ENCODE results near the gene LPCAT4. TPM values are rescaled to one million over a fixed set of nuclear protein-coding genes. Genes with fewer than 3 reads are reported as not detected.

LPCAT4 gene
- total RNA-seq, 2 experiments from 2014 or later = 44.3 to 74.5 TPM

DNA sequence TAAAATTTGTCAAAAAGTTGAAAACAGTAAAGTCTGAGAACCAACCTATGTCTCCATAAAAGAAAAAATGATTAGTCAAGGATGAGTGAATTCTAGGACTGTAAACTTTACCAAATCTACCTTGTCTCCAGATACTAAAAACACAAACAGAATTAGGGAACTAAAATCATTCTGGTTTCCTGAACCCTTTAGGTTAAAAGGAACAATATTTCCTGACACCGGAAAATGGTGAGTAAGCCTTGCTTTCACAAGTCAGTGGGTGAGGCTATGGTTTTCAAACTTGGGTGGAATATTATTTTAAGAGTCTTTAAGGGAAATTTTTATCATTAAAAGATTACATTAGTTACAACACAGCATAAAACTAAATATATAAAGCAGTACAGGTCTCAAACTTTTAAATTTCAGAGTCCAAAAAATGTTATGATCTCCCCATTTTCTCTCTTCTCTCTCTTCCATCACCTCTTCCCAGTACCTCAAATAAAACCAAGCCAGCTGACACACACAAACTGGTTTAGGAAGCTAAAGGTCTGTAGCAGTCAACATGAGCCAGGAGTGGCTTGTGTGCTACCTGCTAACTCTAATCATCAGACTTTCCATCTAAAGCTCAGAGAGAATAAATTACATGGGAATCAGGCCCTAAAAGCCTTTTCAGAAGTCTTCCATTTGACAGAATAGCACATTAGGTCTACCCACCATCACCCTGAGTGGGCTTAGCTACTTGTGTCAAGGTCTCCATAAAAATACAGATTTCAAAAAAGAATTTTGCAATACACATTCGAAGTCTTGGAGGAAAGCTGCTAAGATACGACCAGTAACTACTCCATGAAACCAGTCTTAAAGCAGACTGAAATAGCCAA is 31.6 kb downstream of the LPCAT4 start:
- H3K9me2 ChIP-seq (ENCODE audit: insufficient read depth, low read length) = no peaks in the 10 kb centered on the region
- H3K4me1 ChIP-seq (ENCODE audit: insufficient read depth, low read length, poor library complexity, severe bottlenecking) = peaks cover 41% of the 10 kb centered on the region
- CTCF ChIA-PET (ENCODE audit: unreplicated experiment) = no interaction called here
- no peak overlapping the region for H3K27ac ChIP-seq (ENCODE audit: low read depth, low read length, poor library complexity, severe bottlenecking)
- H4K20me1 ChIP-seq (ENCODE audit: insufficient read depth, low read length) = no peaks in the 10 kb centered on the region
- peak overlapping the region; percentile 57; the same call in 1 of the 2 replicates for H2AFZ ChIP-seq (ENCODE audit: low read length)
- H3K36me3 ChIP-seq (ENCODE audit: insufficient read depth, low read length) = peaks cover 17% of the 10 kb centered on the region
- H3K9me3 ChIP-seq (ENCODE audit: low read length) = no peaks in the 10 kb centered on the region
- H3K4me3 ChIP-seq (ENCODE audit: low read depth, low read length, poor library complexity, severe bottlenecking) = peak overlapping the region; percentile 90
- TF ChIP-seq, protein P1, sequence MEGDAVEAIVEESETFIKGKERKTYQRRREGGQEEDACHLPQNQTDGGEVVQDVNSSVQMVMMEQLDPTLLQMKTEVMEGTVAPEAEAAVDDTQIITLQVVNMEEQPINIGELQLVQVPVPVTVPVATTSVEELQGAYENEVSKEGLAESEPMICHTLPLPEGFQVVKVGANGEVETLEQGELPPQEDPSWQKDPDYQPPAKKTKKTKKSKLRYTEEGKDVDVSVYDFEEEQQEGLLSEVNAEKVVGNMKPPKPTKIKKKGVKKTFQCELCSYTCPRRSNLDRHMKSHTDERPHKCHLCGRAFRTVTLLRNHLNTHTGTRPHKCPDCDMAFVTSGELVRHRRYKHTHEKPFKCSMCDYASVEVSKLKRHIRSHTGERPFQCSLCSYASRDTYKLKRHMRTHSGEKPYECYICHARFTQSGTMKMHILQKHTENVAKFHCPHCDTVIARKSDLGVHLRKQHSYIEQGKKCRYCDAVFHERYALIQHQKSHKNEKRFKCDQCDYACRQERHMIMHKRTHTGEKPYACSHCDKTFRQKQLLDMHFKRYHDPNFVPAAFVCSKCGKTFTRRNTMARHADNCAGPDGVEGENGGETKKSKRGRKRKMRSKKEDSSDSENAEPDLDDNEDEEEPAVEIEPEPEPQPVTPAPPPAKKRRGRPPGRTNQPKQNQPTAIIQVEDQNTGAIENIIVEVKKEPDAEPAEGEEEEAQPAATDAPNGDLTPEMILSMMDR (conservative IDR thresholded peaks at IDR 0.05; ENCODE audit: low read length) = no peak
- no peak for TF ChIP-seq EZH2phosphoT487 (IDR thresholded peaks at IDR 0.05; ENCODE audit: borderline replicate concordance, low read depth, low read length)
- intact Hi-C loops (cut with micrococcal nuclease; ENCODE audit: unreplicated experiment) = loop anchor here (2.0 to 5.0 kb wide), 2 partner anchors 123 to 297 kb away; partner anchors contain the start of genes AVEN and KATNBL1
- no TSS peak for BruUV-seq (replicated peaks)
- peak overlapping the region; percentile 77 for H3K4me2 ChIP-seq (ENCODE audit: low read length)
- no peak for DNase-seq (ENCODE audit: low spot score)
- POLR2A ChIA-PET = interaction anchor here (1.1 to 1.2 kb wide), 2 partner anchors 8 to 10 kb away, joined by 3 read pairs; no protein-coding TSS in a partner anchor
- H3K79me2 ChIP-seq (ENCODE audit: insufficient read depth, low read depth, low read length) = peaks cover 6% of the 10 kb centered on the region; the same call in 1 of the 2 replicates

DNA sequence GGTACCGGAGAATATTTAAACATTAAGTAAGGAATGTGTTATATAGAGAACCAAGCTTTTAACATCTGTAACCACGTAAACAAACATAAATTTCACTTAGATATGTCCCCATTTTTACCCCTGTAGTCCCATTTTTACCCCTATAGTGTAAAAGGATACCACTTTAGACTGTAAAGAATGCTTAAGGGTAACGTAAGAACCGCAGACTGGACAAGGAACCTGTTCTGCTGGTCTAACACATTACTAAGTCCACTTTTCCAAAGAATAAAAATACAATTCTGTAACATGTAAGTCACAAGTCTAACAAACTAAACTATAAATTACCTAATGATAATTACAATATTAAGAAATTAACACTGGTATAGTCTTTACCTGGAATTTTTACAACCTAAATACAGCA is 32.3 kb downstream of the LPCAT4 start:
- Histone ChIP-seq H3K79me2 (ENCODE audit: insufficient read depth, low read depth, low read length) (peaks cover 6% of the 10 kb centered on the region; the same call in 1 of the 2 replicates), H3K4me2 (ENCODE audit: low read length) (peak overlapping the region; percentile 77), H2AFZ (ENCODE audit: low read length) (no peak overlapping the region), H3K4me1 (ENCODE audit: insufficient read depth, low read length, poor library complexity, severe bottlenecking) (peaks cover 37% of the 10 kb centered on the region), H3K9me3 (ENCODE audit: low read length) (no peaks in the 10 kb centered on the region), H3K9me2 (ENCODE audit: insufficient read depth, low read length) (no peaks in the 10 kb centered on the region), H3K36me3 (ENCODE audit: insufficient read depth, low read length) (peaks cover 10% of the 10 kb centered on the region; the same call in 1 of the 2 replicates), H3K4me3 (ENCODE audit: low read depth, low read length, poor library complexity, severe bottlenecking) (peak overlapping the region; percentile 90), H3K27ac (ENCODE audit: low read depth, low read length, poor library complexity, severe bottlenecking) (no peak overlapping the region), H4K20me1 (ENCODE audit: insufficient read depth, low read length) (no peaks in the 10 kb centered on the region)
- no TSS peak for BruUV-seq (replicated peaks)
- intact Hi-C loops (cut with micrococcal nuclease; ENCODE audit: unreplicated experiment) = loop anchor here (5.0 kb wide), 1 partner anchor 122 kb away; the partner anchor contains the start of gene KATNBL1
- no peak for DNase-seq (ENCODE audit: low spot score)
- POLR2A ChIA-PET = interaction anchor here (0.5 to 1.0 kb wide), 2 partner anchors 10 to 26 kb away, joined by 3 read pairs; no protein-coding TSS in a partner anchor
- no peak for TF ChIP-seq EZH2phosphoT487 (IDR thresholded peaks at IDR 0.05; ENCODE audit: borderline replicate concordance, low read depth, low read length)
- TF ChIP-seq, protein P1 (conservative IDR thresholded peaks at IDR 0.05; ENCODE audit: low read length) = no peak
- CTCF ChIA-PET (ENCODE audit: unreplicated experiment) = no interaction called here

Data from OCI-LY7 (cell line).